Retinal pigment epithelial cell (primary cell): ENCODE results near the gene FOXJ3.

Experiments
- DNase-seq: peaks from one replicate; pipeline ENCODE4 v3.0.0-alpha.2; 2010; ENCODE audit warnings: low read depth
- H3K4me3 ChIP-seq: 2 replicates; pipeline ENCODE4 v1.5.1; 2011; ENCODE audit warnings: mild to moderate bottlenecking, low read length, control low read depth, moderate library complexity
- CTCF ChIP-seq: conservative IDR thresholded peaks from 2 replicates; pipeline ENCODE4 v1.5.1; 2011; ENCODE audit warnings: low read depth, low read length, control low read depth, inconsistent platforms

FOXJ3 gene

GRCh38 chr1:42272920-42273319, 62.1 kb downstream of the FOXJ3 start:
- DNase-seq: no peak
- no peak for TF ChIP-seq CTCF
- H3K4me3 ChIP-seq: no peak overlapping the region

GRCh38 chr1:42267904-42268303, 67.1 kb downstream of the FOXJ3 start:
- TF ChIP-seq CTCF: no peak
- no peak for DNase-seq
- no peak overlapping the region for H3K4me3 ChIP-seq

GRCh38 chr1:42266253-42267135, 68.5 kb downstream of the FOXJ3 start:
- H3K4me3 ChIP-seq: no peak overlapping the region
- TF ChIP-seq CTCF: no peak
- DNase-seq: no peak

- no peak for DNase-seq
- H3K4me3 ChIP-seq: no peak overlapping the region
- TF ChIP-seq CTCF: no peak
Measured at GRCh38 chr1:42264511-42265190, 70.4 kb downstream of the FOXJ3 start.

- H3K4me3 ChIP-seq: no peak overlapping the region
- TF ChIP-seq CTCF: no peak
- no peak for DNase-seq
Measured at GRCh38 chr1:42263019-42263418, 72.0 kb downstream of the FOXJ3 start.

GRCh38 chr1:42260376-42261070, 74.5 kb downstream of the FOXJ3 start:
- DNase-seq: no peak
- no peak for TF ChIP-seq CTCF
- no peak overlapping the region for H3K4me3 ChIP-seq
